H1 (cell line): ENCODE measurements around the gene LYSET. TPM values are rescaled to one million over a fixed set of nuclear protein-coding genes. Genes with fewer than 3 reads are reported as not detected.

ENCODE experiments used
- CHD7 ChIP-seq: fragments of 300-600 bp; sonication (generic); IDR thresholded peaks from 2 replicates; pipeline ENCODE4 v1.7.1; 2012; ENCODE audit warnings: low read length, moderate library complexity, mild to moderate bottlenecking, inconsistent platforms; ENCODE audit not compliant: insufficient replicate concordance
- EZH2 ChIP-seq: fragments of 200-600 bp; sonication (generic); IDR thresholded peaks from 2 replicates; pipeline ENCODE4 v1.7.1; 2012; ENCODE audit warnings: low read depth, mild to moderate bottlenecking, moderate library complexity, low read length, inconsistent platforms; ENCODE audit not compliant: severe bottlenecking
- SP2 ChIP-seq: IDR thresholded peaks from 2 replicates; pipeline ENCODE4 v1.6.1; 2012; ENCODE audit warnings: mild to moderate bottlenecking, low read length, inconsistent platforms
- YY1 ChIP-seq: IDR thresholded peaks from 2 replicates; pipeline ENCODE4 v1.6.1; 2011; ENCODE audit warnings: low read depth, mild to moderate bottlenecking, low read length
- polyA plus RNA-seq, 7 experiments: library from polyadenylated mRNA; depleted of rRNA in 3 of 7; stranded (reverse) in 5 of 7; unstranded in 2 of 7; fragments of >200 nt in 5 of 7; fragments of 200-250 nt in 2 of 7; gene quantifications; 1 replicate in 5 of 7; 2 replicates in 1 of 7; 4 replicates in 1 of 7; pipeline versions ENCODE4 v1.2.1 to v1.2.3, GENCODE V29; 2011 to 2013; ENCODE audit warnings: missing spikeins in 2 of 7, mixed read lengths in 2 of 7
- total RNA-seq: library from RNA; stranded (reverse); fragmentation: NEBNext Ultra II Directional; extraction: Animal tissue kit (Norgen Biotek cat#: 25700); gene quantifications from 2 replicates; pipeline ENCODE4 v1.2.1, GENCODE V29; 2021

LYSET gene
- total and polyA plus RNA-seq, 2 of the 8 experiments (the other 6 are each of a cell fraction or from before 2014, with no cell fraction given): 26.2 to 26.9 TPM

- TF ChIP-seq CHD7 (no peak), EZH2 (no peak), SP2 (no peak), YY1 (no peak)
- TF ChIP-seq, all 59 proteins: peak for 8
Observed at GRCh38 chr14:93207468-93208308, 22.6 kb downstream of the LYSET start (continued).
